ENCODE data around the gene CCDC69.
"Not testable (repeated sequence)": the region's sequence is repeated elsewhere in the genome, so short reads cannot be mapped to it uniquely, and the experiment has no call there.

Gene CCDC69

GRCh38 chr5:151223447-151224264 lies at the start of gene CCDC69:
Gene CCDC69 (minus strand): TSS chr5:151224092. CDS start chr5:151223970, 122 bp downstream.
- peak; percentile 90 for DNase-seq

- DNase-seq, result no peak
These were observed 47.4 kb upstream of the CCDC69 start for GRCh38 chr5:151271336-151271735.

- peak; percentile 9 for DNase-seq
These were observed 46.7 kb upstream of the CCDC69 start for GRCh38 chr5:151270599-151270998.

GRCh38 chr5:151267491-151268260 lies 43.8 kb upstream of the CCDC69 start:
- no peak for DNase-seq

- peak; percentile 26 for DNase-seq
These were observed 40.2 kb upstream of the CCDC69 start for GRCh38 chr5:151264113-151264512.

- DNase-seq, result no peak
These were observed 38.6 kb upstream of the CCDC69 start for GRCh38 chr5:151262532-151262931.

GRCh38 chr5:151259931-151260330 lies 36.0 kb upstream of the CCDC69 start:
- peak; percentile 17 for DNase-seq

GRCh38 chr5:151258816-151259215 lies 34.9 kb upstream of the CCDC69 start:
- DNase-seq, result no peak

- DNase-seq, result no peak
These were observed 34.3 kb upstream of the CCDC69 start for GRCh38 chr5:151258201-151258611.

GRCh38 chr5:151257731-151258181 lies 33.9 kb upstream of the CCDC69 start:
- no peak for DNase-seq

- no peak for DNase-seq
These were observed 31.9 kb upstream of the CCDC69 start for GRCh38 chr5:151255621-151256286.

GRCh38 chr5:151254990-151255389 lies 31.1 kb upstream of the CCDC69 start:
- DNase-seq, result not testable (repeated sequence)

- DNase-seq, result no peak
These were observed 30.7 kb upstream of the CCDC69 start for GRCh38 chr5:151254556-151254955.

GRCh38 chr5:151253605-151253950 lies 29.7 kb upstream of the CCDC69 start:
- no peak for DNase-seq

- peak; percentile 100 for DNase-seq
These were observed 29.1 kb upstream of the CCDC69 start, which contains the start of gene GM2A for GRCh38 chr5:151252762-151253604. Gene GM2A (plus strand): TSS chr5:151253185. CDS start chr5:151253217, 32 bp downstream.

- no peak for DNase-seq
These were observed 27.7 kb upstream of the CCDC69 start for GRCh38 chr5:151251621-151252020.

- DNase-seq, result no peak
These were observed 27.2 kb upstream of the CCDC69 start for GRCh38 chr5:151251001-151251551.

- DNase-seq, result no peak
These were observed 26.6 kb upstream of the CCDC69 start for GRCh38 chr5:151250346-151251000.

GRCh38 chr5:151249281-151249680 lies 25.4 kb upstream of the CCDC69 start:
- DNase-seq, result no peak

GRCh38 chr5:151248651-151249050 lies 24.8 kb upstream of the CCDC69 start:
- no peak for DNase-seq

GRCh38 chr5:151245680-151246219 lies 21.9 kb upstream of the CCDC69 start:
- no peak for DNase-seq
